ENCODE data around the gene TPSD1. TPM values are rescaled to one million over a fixed set of nuclear protein-coding genes. Genes with fewer than 3 reads are reported as not detected.

The TPSD1 gene
- total and polyA plus RNA-seq, 2 experiments from 2014 or later: 0.17 TPM; not detected in 1

DNA sequence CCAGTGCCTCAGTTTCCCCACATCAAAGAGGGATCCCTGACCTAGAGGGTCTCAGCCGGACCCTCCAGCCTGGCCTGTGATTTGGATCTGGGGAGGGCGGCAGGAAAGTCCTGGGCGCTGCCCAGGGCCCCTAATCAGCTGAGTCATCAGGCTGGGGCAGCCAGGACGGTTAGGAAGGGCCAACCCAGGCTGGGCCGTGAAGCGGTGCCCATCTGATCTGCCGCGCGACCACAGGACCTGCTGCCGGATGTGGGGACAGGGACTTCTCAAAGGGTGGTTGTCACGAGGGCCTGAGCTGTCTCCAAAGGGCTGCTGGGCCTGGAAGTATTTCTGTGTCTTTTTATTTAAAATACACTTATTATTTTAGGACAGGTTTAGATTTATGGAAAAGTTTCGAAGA is 11.0 kb upstream of the TPSD1 start (continued):
- TF ChIP-seq ZNF114 (CRISPR knock-in tag; IDR thresholded peaks at IDR 0.05) (no peak), NANOG (IDR thresholded peaks at IDR 0.05; ENCODE audit: borderline replicate concordance) (no peak), STAT1 (IDR thresholded peaks at IDR 0.05; ENCODE audit: unreplicated experiment) (no peak), EZH2 (IDR thresholded peaks at IDR 0.05; ENCODE audit: low read depth, unreplicated experiment) (no peak)

- H3K27me3 ChIP-seq (ENCODE audit: insufficient read depth): peaks cover 16% of the 10 kb centered on the region; the same call in 1 of the 2 replicates
- no peak overlapping the region for H3K4me2 ChIP-seq
- H2AFZ ChIP-seq: no peak overlapping the region
- ATAC-seq (no peak), DNase-seq (ENCODE audit: low spot score) (no peak)
- H3K4me1 ChIP-seq (ENCODE audit: insufficient read depth): no peaks in the 10 kb centered on the region
- Mint-ChIP-seq H3K27ac (no peak overlapping the region), H3K9me3 (no peaks in the 10 kb centered on the region), H3K27me3 (ENCODE audit: insufficient read depth, low read depth, poor library complexity) (peaks cover 16% of the 10 kb centered on the region), H3K4me3 (no peak overlapping the region), H3K4me1 (no peaks in the 10 kb centered on the region), H3K36me3 (ENCODE audit: low read depth) (no peaks in the 10 kb centered on the region)
- H3K4me3 ChIP-seq: no peak overlapping the region
- no peak overlapping the region for H3K27ac ChIP-seq (ENCODE audit: low read depth)
- 0 out of 2 replicates have a peak, but pooled peaks cover 3% of the 10 kb centered on the region for H3F3A ChIP-seq (replicated peaks; ENCODE audit: low read depth)
- H4K20me1 ChIP-seq (replicated peaks; ENCODE audit: insufficient read depth): no peaks in the 10 kb centered on the region
- H3K36me3 ChIP-seq (ENCODE audit: insufficient read depth): no peaks in the 10 kb centered on the region
- no peaks in the 10 kb centered on the region for H3K9me2 ChIP-seq (ENCODE audit: insufficient read depth)
- no peaks in the 10 kb centered on the region for H3K79me2 ChIP-seq (replicated peaks; ENCODE audit: insufficient read depth)
- no peak for TF ChIP-seq ZNF462 (CRISPR knock-in tag; IDR thresholded peaks at IDR 0.05)
- TF ChIP-seq, protein P1, sequence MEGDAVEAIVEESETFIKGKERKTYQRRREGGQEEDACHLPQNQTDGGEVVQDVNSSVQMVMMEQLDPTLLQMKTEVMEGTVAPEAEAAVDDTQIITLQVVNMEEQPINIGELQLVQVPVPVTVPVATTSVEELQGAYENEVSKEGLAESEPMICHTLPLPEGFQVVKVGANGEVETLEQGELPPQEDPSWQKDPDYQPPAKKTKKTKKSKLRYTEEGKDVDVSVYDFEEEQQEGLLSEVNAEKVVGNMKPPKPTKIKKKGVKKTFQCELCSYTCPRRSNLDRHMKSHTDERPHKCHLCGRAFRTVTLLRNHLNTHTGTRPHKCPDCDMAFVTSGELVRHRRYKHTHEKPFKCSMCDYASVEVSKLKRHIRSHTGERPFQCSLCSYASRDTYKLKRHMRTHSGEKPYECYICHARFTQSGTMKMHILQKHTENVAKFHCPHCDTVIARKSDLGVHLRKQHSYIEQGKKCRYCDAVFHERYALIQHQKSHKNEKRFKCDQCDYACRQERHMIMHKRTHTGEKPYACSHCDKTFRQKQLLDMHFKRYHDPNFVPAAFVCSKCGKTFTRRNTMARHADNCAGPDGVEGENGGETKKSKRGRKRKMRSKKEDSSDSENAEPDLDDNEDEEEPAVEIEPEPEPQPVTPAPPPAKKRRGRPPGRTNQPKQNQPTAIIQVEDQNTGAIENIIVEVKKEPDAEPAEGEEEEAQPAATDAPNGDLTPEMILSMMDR (conservative IDR thresholded peaks at IDR 0.05; ENCODE audit: low read depth in 2 of 2): no peak
- no peak for TF ChIP-seq EZH2phosphoT487 (IDR thresholded peaks at IDR 0.05; ENCODE audit: unreplicated experiment)
- no peak for TF ChIP-seq POLR2AphosphoS5 (IDR thresholded peaks at IDR 0.05; ENCODE audit: low read depth)
- no peak for TF ChIP-seq CREB1 (CRISPR knock-in tag; IDR thresholded peaks at IDR 0.05; ENCODE audit: low read depth)
- no peak for TF ChIP-seq JUNB (IDR thresholded peaks at IDR 0.05; ENCODE audit: unreplicated experiment)
- no peak for TF ChIP-seq NANOG (IDR thresholded peaks at IDR 0.05; ENCODE audit: borderline replicate concordance)
- TF ChIP-seq ZNF331 (CRISPR knock-in tag; IDR thresholded peaks at IDR 0.05; ENCODE audit: low read depth): no peak
- TF ChIP-seq ZNF114 (CRISPR knock-in tag; IDR thresholded peaks at IDR 0.05): no peak
- no peak for TF ChIP-seq EZH2 (IDR thresholded peaks at IDR 0.05; ENCODE audit: low read depth, unreplicated experiment)
- TF ChIP-seq STAT1 (IDR thresholded peaks at IDR 0.05; ENCODE audit: unreplicated experiment): no peak
- TF ChIP-seq ETS1 (IDR thresholded peaks at IDR 0.05): no peak
Observed at GRCh38 chr16:1245452-1246020, 10.3 kb upstream of the TPSD1 start.
